Activated B cell treated with CpG ODN at 0.5 μM for 24 hours (primary cell): ENCODE data around the gene TOMM20. TPM values are rescaled to one million over a fixed set of nuclear protein-coding genes. Genes with fewer than 3 reads are reported as not detected.

ENCODE experiments used
- ATAC-seq: fragments of 200-7000 bp; cut with Tn5 transposase; one replicate; pipeline ENCODE4 v1.10.0; 2021; ENCODE audit warnings: low read depth, mild to moderate bottlenecking, moderate library complexity
- CTCF ChIA-PET: fragments of 350-600 bp; sonication (Branson Sonifier 250); formaldehyde crosslinking; loops from one replicate; lab custom pipeline; 2021; ENCODE audit warnings: antibody characterized with exemption; lab: Charles Lee
- POLR2A ChIA-PET: fragments of 350-600 bp; sonication (Branson Sonifier 250); formaldehyde crosslinking; loops from one replicate; lab custom pipeline; 2021; ENCODE audit warnings: antibody characterized with exemption; lab: Charles Lee
- DNase-seq: peaks from one replicate; pipeline ENCODE4 v3.0.0; 2022
- H3K27ac Mint-ChIP-seq: one replicate; pipeline ENCODE4 v1.8.0; 2020; ENCODE audit warnings: mixed read lengths
- H3K27me3 Mint-ChIP-seq: one replicate; pipeline ENCODE4 v1.8.0; 2021; ENCODE audit warnings: mixed read lengths
- H3K36me3 Mint-ChIP-seq: one replicate; pipeline ENCODE4 v1.8.0; 2021; ENCODE audit warnings: low read depth, mixed read lengths
- H3K4me1 Mint-ChIP-seq: one replicate; pipeline ENCODE4 v1.8.0; 2021; ENCODE audit warnings: mixed read lengths
- H3K4me3 Mint-ChIP-seq: one replicate; pipeline ENCODE4 v1.8.0; 2020; ENCODE audit warnings: mild to moderate bottlenecking, mixed read lengths
- H3K9me3 Mint-ChIP-seq: one replicate; pipeline ENCODE4 v1.8.0; 2020; ENCODE audit warnings: mixed read lengths
- intact Hi-C: fragments of 100-400 bp; cut with micrococcal nuclease; formaldehyde crosslinking; loops from one replicate; pipeline ENCODE4 v1.15.1; 2024
- total RNA-seq: library from RNA; stranded (reverse); gene quantifications from 2 replicates; pipeline ENCODE4 v1.2.3, GENCODE V29; 2022
- TF ChIP-seq, protein P1 (sequence below): fragments of 200-600 bp; IDR thresholded peaks from one replicate; pipeline ENCODE4 v1.8.0; 2022; ENCODE audit warnings: antibody characterized with exemption, mild to moderate bottlenecking

Gene TOMM20
- total RNA-seq, 1 donor from 2014 or later: 80.6 TPM

DNA sequence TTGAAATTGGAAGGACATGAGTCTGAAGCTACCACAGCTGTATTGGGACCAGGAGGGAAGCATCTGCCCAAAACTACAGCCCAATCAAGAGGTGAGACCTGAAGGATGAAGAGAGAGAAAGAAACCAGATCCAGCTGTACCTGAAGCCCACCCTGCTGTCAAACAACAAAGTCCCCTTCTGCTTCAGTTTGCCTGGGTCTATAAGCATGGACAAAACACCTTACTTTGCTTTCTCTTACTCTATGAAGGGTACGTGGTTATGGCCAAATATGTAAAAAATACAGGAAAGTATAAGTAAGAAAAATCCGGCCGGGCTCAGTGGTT lies 26.4 kb downstream of the TOMM20 start:
- Mint-ChIP-seq H3K27ac (no peak overlapping the region), H3K36me3 (peaks cover 4% of the 10 kb centered on the region), H3K27me3 (peaks cover 3% of the 10 kb centered on the region), H3K4me3 (no peak overlapping the region), H3K9me3 (no peaks in the 10 kb centered on the region), H3K4me1 (peaks cover 35% of the 10 kb centered on the region)
- intact Hi-C loops: loop anchor here (5.0 to 10.0 kb wide), 2 partner anchors 63 to 505 kb away; partner anchors contain the start of gene RBM34
- DNase-seq (no peak), ATAC-seq (no peak)
- POLR2A ChIA-PET: interaction anchor here (0.6 to 0.8 kb wide), 3 partner anchors 60 to 123 kb away, joined by 3 to 6 read pairs (median 6); no protein-coding TSS in a partner anchor
- TF ChIP-seq, protein P1, sequence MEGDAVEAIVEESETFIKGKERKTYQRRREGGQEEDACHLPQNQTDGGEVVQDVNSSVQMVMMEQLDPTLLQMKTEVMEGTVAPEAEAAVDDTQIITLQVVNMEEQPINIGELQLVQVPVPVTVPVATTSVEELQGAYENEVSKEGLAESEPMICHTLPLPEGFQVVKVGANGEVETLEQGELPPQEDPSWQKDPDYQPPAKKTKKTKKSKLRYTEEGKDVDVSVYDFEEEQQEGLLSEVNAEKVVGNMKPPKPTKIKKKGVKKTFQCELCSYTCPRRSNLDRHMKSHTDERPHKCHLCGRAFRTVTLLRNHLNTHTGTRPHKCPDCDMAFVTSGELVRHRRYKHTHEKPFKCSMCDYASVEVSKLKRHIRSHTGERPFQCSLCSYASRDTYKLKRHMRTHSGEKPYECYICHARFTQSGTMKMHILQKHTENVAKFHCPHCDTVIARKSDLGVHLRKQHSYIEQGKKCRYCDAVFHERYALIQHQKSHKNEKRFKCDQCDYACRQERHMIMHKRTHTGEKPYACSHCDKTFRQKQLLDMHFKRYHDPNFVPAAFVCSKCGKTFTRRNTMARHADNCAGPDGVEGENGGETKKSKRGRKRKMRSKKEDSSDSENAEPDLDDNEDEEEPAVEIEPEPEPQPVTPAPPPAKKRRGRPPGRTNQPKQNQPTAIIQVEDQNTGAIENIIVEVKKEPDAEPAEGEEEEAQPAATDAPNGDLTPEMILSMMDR: no peak
- CTCF ChIA-PET: interaction anchor here (1.6 kb wide), 1 partner anchor 615 kb away, joined by 5 read pairs; no protein-coding TSS in a partner anchor

DNA sequence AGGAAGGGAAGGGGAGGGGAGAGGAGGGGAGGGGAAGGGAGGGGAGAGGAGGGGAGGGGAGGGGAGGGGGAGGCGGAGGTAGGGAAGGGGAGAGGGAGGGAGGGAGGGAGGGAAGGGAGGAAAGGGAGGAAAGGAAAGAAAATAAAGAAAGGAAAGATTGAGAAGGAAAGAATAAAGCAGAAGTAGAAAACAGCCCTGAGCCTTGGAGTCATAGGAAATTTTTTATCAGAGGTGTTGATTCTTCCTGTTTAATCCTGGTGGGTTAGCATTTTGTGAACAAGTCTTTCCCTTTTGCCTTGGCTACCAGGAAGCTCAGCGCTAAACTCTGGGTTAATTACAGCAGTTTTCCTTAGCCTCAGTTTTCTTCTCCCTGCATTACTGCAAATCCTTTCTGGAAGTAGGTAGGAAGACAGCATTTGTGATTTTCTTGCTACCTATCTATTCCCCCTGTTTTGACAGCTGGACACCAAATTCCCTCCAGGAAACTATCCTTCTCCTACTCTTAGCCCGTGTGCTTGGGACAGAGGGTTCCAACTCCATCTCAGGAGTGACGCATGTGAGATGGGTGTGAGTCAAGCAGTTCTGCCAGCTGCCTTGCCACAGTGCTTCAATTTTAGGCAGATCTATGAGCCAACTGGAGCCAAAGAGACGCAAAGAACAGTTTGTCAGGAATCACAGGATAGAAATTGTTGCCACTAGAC lies 26.9 kb downstream of the TOMM20 start:
- H3K4me3 Mint-ChIP-seq: no peak overlapping the region
- no peaks in the 10 kb centered on the region for H3K36me3 Mint-ChIP-seq
- peaks cover 3% of the 10 kb centered on the region for H3K27me3 Mint-ChIP-seq
- no peaks in the 10 kb centered on the region for H3K9me3 Mint-ChIP-seq
- DNase-seq (no peak), ATAC-seq (no peak)
- ChIA-PET CTCF (interaction anchor here (1.2 to 1.6 kb wide), 2 partner anchors 315 to 614 kb away, joined by 3 to 5 read pairs; no protein-coding TSS in a partner anchor), POLR2A (interaction anchor here (0.8 kb wide), 1 partner anchor 122 kb away, joined by 6 read pairs; no protein-coding TSS in a partner anchor)
- H3K4me1 Mint-ChIP-seq: peaks cover 35% of the 10 kb centered on the region
- TF ChIP-seq, protein P1: no peak
- no peak overlapping the region for H3K27ac Mint-ChIP-seq
- intact Hi-C loops: loop anchor here (5.0 to 10.0 kb wide), 2 partner anchors 63 to 504 kb away; partner anchors contain the start of gene RBM34

DNA sequence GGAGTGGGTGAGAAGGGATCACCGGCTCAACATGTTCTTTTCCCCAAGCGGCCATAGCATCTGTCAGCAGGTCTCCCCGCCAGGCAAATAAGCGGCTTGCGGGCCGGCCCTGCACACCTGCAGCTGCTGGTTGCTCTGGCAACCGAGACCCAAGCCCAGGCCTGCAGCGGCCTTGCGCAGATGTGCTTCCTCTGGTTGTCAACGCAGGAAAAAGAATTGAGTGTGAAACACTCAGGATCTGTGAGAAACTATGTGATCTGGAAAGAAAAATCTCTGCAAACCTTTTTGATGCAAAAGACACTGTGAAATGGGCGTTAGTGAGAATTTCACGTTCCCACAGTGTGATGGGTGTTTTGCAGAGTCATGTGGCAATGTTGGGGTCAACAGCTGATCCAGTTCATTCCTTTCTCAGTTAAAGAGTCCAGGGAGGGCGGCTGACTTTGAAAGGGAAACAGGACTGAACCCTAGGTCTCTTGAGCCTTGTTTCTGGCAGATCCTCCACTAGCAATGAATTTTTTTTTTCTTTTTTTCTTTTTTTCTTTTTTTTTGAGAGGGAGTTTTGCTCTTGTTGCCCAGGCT lies 28.4 kb downstream of the TOMM20 start:
- TF ChIP-seq, protein P1: no peak
- peak; percentile 55 for DNase-seq
- Mint-ChIP-seq H3K4me1 (peaks cover 33% of the 10 kb centered on the region), H3K36me3 (no peaks in the 10 kb centered on the region), H3K4me3 (peak overlapping the region; percentile 24), H3K27ac (peak overlapping the region; percentile 73), H3K9me3 (no peaks in the 10 kb centered on the region), H3K27me3 (peaks cover 3% of the 10 kb centered on the region)
- CTCF ChIA-PET: interaction anchor here (0.6 to 1.2 kb wide), 2 partner anchors 84 to 316 kb away, joined by 3 to 5 read pairs; no protein-coding TSS in a partner anchor
- POLR2A ChIA-PET: interaction anchor here (0.6 to 1.0 kb wide), 2 partner anchors 88 to 683 kb away, joined by 3 to 4 read pairs; no protein-coding TSS in a partner anchor
- intact Hi-C loops: loop anchor here (5.0 to 10.0 kb wide), 2 partner anchors 65 to 503 kb away; partner anchors contain the start of gene RBM34
- peak; percentile 69 for ATAC-seq

DNA sequence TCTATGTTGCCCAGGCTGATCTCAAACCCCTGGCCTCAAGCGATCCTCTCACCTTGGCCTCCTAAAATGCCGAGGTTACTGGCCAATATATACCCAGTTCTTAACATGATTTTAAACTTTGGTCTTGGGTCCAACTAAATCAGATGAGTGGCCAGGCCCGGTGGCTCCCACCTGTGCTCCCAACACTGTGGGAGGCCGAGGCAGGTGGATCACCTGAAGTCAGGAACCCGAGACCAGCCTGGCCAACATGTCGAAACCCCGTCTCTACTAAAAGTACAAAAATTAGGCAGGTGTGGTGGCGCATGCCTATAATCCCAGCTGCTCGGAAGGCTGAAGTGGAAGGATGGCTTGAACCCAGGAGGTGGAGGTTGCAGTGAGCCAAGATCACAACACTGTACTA lies 29.6 kb downstream of the TOMM20 start:
- H3K4me3 Mint-ChIP-seq: no peak overlapping the region

More for the DNA sequence above, 29.6 kb downstream of the TOMM20 start:
- intact Hi-C loops: no loop called here
- ATAC-seq (no peak), DNase-seq (no peak)
- no peak overlapping the region for H3K27ac Mint-ChIP-seq
- peaks cover 20% of the 10 kb centered on the region for H3K4me1 Mint-ChIP-seq
- no peaks in the 10 kb centered on the region for H3K9me3 Mint-ChIP-seq
- ChIA-PET CTCF (no interaction called here), POLR2A (interaction anchor here (1.3 kb wide), 1 partner anchor 62 kb away, joined by 3 read pairs; the partner anchor contains the start of gene RBM34)
- TF ChIP-seq, protein P1: no peak
- H3K36me3 Mint-ChIP-seq: no peaks in the 10 kb centered on the region
- peaks cover 3% of the 10 kb centered on the region for H3K27me3 Mint-ChIP-seq
